Neural cell (in vitro differentiated cells): ENCODE results near the gene PHYH. TPM values are rescaled to one million over a fixed set of nuclear protein-coding genes. Genes with fewer than 3 reads are reported as not detected.

Experiments
- H2AFZ ChIP-seq: fragments of 200-600, 300-800 bp; sonication (generic), shearing (Covaris generic); 2 replicates; pipeline ENCODE4 v1.6.0; 2014; ENCODE audit warnings: low read depth, mild to moderate bottlenecking, antibody characterized with exemption, low read length, moderate library complexity
- H3F3A ChIP-seq: fragments of 200-600 bp; shearing (Covaris generic); 2 replicates; pipeline ENCODE4 v1.6.1; 2016; ENCODE audit warnings: mild to moderate bottlenecking, moderate library complexity, mixed read lengths, antibody characterized with exemption, low read length; ENCODE audit not compliant: insufficient read depth, poor library complexity, severe bottlenecking
- H3K27ac ChIP-seq: fragments of 200-600, 300-800 bp; sonication (generic), shearing (Covaris generic); 2 replicates; pipeline ENCODE4 v1.5.1; 2014; ENCODE audit warnings: mild to moderate bottlenecking, low read length, moderate library complexity
- H3K27me3 ChIP-seq: fragments of 300-800, 200-600 bp; sonication (generic), shearing (Covaris generic); 2 replicates; pipeline ENCODE4 v1.6.0; 2014; ENCODE audit warnings: mild to moderate bottlenecking, low read depth, low read length, moderate library complexity; ENCODE audit not compliant: insufficient read depth
- H3K36me3 ChIP-seq: fragments of 300-800, 200-600 bp; sonication (generic), shearing (Covaris generic); 2 replicates; pipeline ENCODE4 v1.5.1; 2014; ENCODE audit warnings: mild to moderate bottlenecking, antibody characterized with exemption, low read length, moderate library complexity; ENCODE audit not compliant: insufficient read depth
- H3K4me2 ChIP-seq: fragments of 300-800, 200-600 bp; sonication (generic), shearing (Covaris generic); 2 replicates; pipeline ENCODE4 v1.6.0; 2014; ENCODE audit warnings: mild to moderate bottlenecking, low read length
- H3K4me3 ChIP-seq: fragments of 300-800, 200-600 bp; sonication (generic), shearing (Covaris generic); 2 replicates; pipeline ENCODE4 v1.5.1; 2014; ENCODE audit warnings: mild to moderate bottlenecking, low read length, moderate library complexity
- H3K79me2 ChIP-seq: fragments of 200-600 bp; shearing (Covaris generic); replicated peaks from 2 replicates; pipeline ENCODE4 v1.6.0; 2014; ENCODE audit warnings: mild to moderate bottlenecking, low read length, moderate library complexity; ENCODE audit not compliant: insufficient read depth
- H3K9ac ChIP-seq: fragments of 300-800, 200-600 bp; sonication (generic), shearing (Covaris generic); 2 replicates; pipeline ENCODE4 v1.6.1; 2016; ENCODE audit warnings: mild to moderate bottlenecking, low read length, mixed read lengths
- H3K9me2 ChIP-seq: fragments of 200-600 bp; shearing (Covaris generic); 2 replicates; pipeline ENCODE4 v1.6.1; 2016; ENCODE audit warnings: mild to moderate bottlenecking, low read length, mixed read lengths; ENCODE audit not compliant: insufficient read depth
- H3K9me3 ChIP-seq: fragments of 200-600, 300-800 bp; sonication (generic), shearing (Covaris generic); 2 replicates; pipeline ENCODE4 v1.6.1; 2016; ENCODE audit warnings: mild to moderate bottlenecking, mixed run types, low read length, moderate library complexity, mixed read lengths
- H4K20me1 ChIP-seq: fragments of 200-600 bp; shearing (Covaris generic); 2 replicates; pipeline ENCODE4 v1.6.1; 2016; ENCODE audit warnings: mild to moderate bottlenecking, mixed run types; ENCODE audit not compliant: insufficient read depth
- CTCF ChIP-seq: fragments of 450-650 bp; IDR thresholded peaks from 2 replicates; pipeline ENCODE4 v1.5.1; 2014; ENCODE audit warnings: antibody characterized with exemption, mild to moderate bottlenecking, moderate library complexity; ENCODE audit not compliant: poor library complexity, severe bottlenecking
- EP300 ChIP-seq: fragments of 450-650 bp; conservative IDR thresholded peaks from 2 replicates; pipeline ENCODE4 v1.6.1; 2014; ENCODE audit warnings: antibody characterized with exemption, mild to moderate bottlenecking, moderate library complexity; ENCODE audit not compliant: poor library complexity, severe bottlenecking
- EZH2 ChIP-seq: fragments of 200-600, 300-800 bp; shearing (Covaris generic), sonication (generic); IDR thresholded peaks from 2 replicates; pipeline ENCODE4 v1.6.1; 2014; ENCODE audit warnings: antibody characterized with exemption, low read length, borderline replicate concordance, mild to moderate bottlenecking; ENCODE audit not compliant: insufficient read depth, poor library complexity, severe bottlenecking
- MXI1 ChIP-seq: fragments of 450-650 bp; conservative IDR thresholded peaks from 2 replicates; pipeline ENCODE4 v1.6.1; 2014; ENCODE audit warnings: antibody characterized with exemption, mild to moderate bottlenecking; ENCODE audit not compliant: poor library complexity, severe bottlenecking
- POLR2AphosphoS5 ChIP-seq: IDR thresholded peaks from 2 replicates; pipeline ENCODE4 v1.6.1; 2012
- RAD21 ChIP-seq: fragments of 450-650 bp; conservative IDR thresholded peaks from 2 replicates; pipeline ENCODE4 v1.6.1; 2014; ENCODE audit warnings: antibody characterized with exemption, mild to moderate bottlenecking, moderate library complexity
- SMC3 ChIP-seq: fragments of 450-650 bp; conservative IDR thresholded peaks from 2 replicates; pipeline ENCODE4 v1.6.1; 2014; ENCODE audit warnings: antibody characterized with exemption, mild to moderate bottlenecking, moderate library complexity; ENCODE audit not compliant: poor library complexity
- TAF1 ChIP-seq: IDR thresholded peaks from 2 replicates; pipeline ENCODE4 v1.6.1; 2012; ENCODE audit warnings: low read depth
- polyA plus RNA-seq: library from polyadenylated mRNA; depleted of rRNA; stranded (reverse); fragments of >200 nt; gene quantifications from 2 replicates; pipeline ENCODE4 v1.2.3, GENCODE V29; 2014
- TF ChIP-seq, protein P1 (sequence below): IDR thresholded peaks from 2 replicates; pipeline ENCODE4 v1.6.1; 2012; ENCODE audit warnings: borderline replicate concordance

The PHYH gene
- polyA plus RNA-seq, 1 donor from 2014 or later = 7.7 TPM

DNA sequence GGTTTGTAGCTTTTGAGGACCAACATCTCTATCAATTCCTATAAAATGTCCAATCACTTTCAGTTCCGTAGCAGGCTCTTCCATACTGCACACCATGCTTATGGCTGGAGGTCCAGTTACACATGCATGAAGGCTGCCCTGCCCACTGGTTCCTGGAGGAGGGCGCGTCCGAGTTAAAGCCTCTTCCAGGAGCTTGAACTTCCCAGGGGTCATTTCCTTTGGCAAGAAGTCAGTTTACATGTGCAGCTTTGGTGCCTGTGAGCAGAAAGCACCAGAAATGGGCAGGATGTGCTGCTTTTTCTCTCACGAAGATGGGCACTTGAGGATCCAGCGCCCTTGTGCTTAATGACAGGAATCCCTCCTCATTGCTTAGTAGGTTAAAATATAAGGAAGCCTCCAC lies 17.6 kb upstream of the PHYH start:
- Histone ChIP-seq H3K27ac (no peak overlapping the region), H2AFZ (no peak overlapping the region), H3K4me3 (no peak overlapping the region), H4K20me1 (no peaks in the 10 kb centered on the region), H3K79me2 (no peaks in the 10 kb centered on the region), H3K9ac (no peak overlapping the region), H3K9me3 (no peaks in the 10 kb centered on the region), H3F3A (no peaks in the 10 kb centered on the region), H3K4me2 (no peak overlapping the region), H3K36me3 (no peaks in the 10 kb centered on the region), H3K9me2 (no peaks in the 10 kb centered on the region), H3K27me3 (no peaks in the 10 kb centered on the region)
- TF ChIP-seq EZH2 (no peak), SMC3 (no peak), MXI1 (no peak), TAF1 (no peak), RAD21 (no peak), CTCF (no peak), EP300 (no peak)
- TF ChIP-seq, protein P1, sequence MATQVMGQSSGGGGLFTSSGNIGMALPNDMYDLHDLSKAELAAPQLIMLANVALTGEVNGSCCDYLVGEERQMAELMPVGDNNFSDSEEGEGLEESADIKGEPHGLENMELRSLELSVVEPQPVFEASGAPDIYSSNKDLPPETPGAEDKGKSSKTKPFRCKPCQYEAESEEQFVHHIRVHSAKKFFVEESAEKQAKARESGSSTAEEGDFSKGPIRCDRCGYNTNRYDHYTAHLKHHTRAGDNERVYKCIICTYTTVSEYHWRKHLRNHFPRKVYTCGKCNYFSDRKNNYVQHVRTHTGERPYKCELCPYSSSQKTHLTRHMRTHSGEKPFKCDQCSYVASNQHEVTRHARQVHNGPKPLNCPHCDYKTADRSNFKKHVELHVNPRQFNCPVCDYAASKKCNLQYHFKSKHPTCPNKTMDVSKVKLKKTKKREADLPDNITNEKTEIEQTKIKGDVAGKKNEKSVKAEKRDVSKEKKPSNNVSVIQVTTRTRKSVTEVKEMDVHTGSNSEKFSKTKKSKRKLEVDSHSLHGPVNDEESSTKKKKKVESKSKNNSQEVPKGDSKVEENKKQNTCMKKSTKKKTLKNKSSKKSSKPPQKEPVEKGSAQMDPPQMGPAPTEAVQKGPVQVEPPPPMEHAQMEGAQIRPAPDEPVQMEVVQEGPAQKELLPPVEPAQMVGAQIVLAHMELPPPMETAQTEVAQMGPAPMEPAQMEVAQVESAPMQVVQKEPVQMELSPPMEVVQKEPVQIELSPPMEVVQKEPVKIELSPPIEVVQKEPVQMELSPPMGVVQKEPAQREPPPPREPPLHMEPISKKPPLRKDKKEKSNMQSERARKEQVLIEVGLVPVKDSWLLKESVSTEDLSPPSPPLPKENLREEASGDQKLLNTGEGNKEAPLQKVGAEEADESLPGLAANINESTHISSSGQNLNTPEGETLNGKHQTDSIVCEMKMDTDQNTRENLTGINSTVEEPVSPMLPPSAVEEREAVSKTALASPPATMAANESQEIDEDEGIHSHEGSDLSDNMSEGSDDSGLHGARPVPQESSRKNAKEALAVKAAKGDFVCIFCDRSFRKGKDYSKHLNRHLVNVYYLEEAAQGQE = no peak

DNA sequence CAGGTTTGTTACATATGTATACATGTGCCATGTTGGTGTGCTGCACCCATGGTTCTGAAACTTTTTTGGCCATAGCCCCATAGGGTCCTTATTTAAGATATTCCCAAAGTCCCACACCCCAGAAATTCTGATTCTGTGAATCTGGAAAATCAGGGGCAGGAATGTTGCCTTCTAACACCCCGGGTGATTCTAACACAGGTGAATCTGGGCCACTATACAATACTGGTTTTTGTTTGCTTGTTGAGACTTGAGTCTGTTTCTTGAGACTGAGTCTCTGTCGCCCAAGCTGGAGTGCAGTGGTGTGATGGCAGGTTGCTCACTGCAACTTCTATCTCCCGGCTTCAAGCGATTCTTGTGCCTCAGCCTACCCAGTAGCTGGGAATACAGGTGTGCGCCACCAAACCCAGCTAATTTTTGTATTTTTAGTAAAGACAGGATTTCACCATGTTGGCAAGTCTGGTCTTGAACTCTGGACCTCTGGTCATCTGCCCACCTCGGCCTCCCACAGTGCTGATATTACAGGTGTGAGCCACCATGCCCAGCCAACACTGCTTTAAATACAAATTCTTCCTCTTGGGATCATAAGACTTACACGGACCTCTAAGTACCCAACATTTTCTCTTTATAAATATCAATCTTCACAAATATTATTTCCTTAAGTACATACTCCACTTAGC lies 16.9 kb upstream of the PHYH start:
- Histone ChIP-seq H3K9me2 (no peaks in the 10 kb centered on the region), H4K20me1 (no peaks in the 10 kb centered on the region), H3K36me3 (no peaks in the 10 kb centered on the region), H3K9me3 (no peaks in the 10 kb centered on the region), H3F3A (no peaks in the 10 kb centered on the region), H3K79me2 (no peaks in the 10 kb centered on the region), H2AFZ (no peak overlapping the region), H3K4me2 (no peak overlapping the region), H3K9ac (no peak overlapping the region), H3K4me3 (no peak overlapping the region), H3K27me3 (no peaks in the 10 kb centered on the region), H3K27ac (no peak overlapping the region)
- TF ChIP-seq CTCF = no peak
- no peak for TF ChIP-seq POLR2AphosphoS5
- no peak for TF ChIP-seq TAF1
- TF ChIP-seq MXI1 = no peak
- no peak for TF ChIP-seq EZH2
- TF ChIP-seq, protein P1 = no peak
- TF ChIP-seq SMC3 = no peak
- TF ChIP-seq RAD21 = no peak
- TF ChIP-seq EP300 = no peak
